Activated gamma-delta T cell (primary cell): ENCODE data around the gene MYH16.
"Not testable (repeated sequence)": the region's sequence is repeated elsewhere in the genome, so short reads cannot be mapped to it uniquely, and the experiment has no call there.

Experiments used
- DNase-seq: peaks from one replicate; lab custom pipeline; 2025; lab: John Stamatoyannopoulos, UW

Gene MYH16

DNA sequence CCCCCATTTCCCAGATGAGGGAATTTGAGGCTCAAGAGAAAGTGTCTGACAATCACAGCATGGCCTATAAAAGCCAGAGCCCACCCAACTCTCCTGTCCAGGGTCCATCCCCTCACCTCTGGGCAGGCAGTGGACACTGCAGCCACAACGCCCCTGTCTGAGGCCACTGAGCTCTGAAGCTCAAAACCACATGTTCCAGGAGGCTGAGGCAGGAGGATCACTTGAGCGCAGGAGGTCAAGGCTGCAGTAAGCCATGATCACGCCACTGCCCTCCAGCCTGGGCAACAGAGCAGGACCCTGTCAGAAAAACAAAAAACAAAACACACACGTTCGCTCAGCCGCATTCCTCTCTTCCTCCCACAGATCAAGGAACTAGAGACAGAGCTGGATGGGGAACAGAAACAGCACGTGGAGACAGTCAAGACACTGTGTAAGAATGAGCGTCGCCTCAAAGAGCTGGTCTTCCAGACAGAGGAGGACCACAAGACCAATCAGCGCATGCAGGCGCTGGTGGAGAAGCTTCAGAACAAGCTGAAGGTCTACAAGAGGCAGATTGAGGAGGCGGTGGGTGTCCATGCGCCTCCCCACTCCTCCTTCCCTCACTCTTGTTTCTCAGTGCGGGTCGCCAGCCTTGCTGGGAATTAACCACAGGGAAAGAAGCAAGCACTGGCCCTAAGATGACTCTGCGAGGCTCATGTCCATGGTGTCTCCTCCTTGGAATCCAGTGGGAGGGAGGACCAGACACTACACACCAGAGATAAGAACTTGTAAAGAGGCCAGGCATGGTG is 33.0 kb downstream of the MYH16 start:
- no peak for DNase-seq

DNA sequence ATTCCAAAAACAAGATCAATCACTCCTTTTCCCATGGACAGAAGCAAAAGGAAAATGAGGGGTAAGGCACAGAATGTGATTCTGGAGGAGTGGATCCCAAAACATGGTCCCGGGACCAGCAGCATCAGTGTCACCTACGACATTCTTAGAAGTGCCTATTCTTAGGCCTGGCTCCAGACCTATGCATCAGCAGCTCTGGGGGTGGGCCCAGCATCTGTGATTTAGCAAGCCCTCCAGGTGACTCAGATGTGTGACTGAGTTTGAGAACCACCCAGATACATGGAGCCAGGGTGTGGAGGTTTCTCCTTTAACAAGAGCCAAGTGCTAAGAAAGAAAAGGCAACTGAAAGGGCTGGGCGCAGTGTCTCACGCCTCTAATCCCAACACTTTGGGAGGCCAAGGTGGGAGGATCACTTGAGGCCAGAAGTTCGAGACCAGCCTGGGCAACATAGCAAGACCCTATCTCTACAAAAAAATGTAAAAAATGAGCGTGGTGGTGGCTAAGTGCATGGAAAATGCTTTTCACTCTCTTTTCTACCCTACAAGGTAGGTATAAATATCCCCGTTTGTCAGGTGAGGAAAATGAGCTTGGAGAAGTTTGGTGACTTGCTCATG is 35.9 kb downstream of the MYH16 start:
- no peak for DNase-seq

DNA sequence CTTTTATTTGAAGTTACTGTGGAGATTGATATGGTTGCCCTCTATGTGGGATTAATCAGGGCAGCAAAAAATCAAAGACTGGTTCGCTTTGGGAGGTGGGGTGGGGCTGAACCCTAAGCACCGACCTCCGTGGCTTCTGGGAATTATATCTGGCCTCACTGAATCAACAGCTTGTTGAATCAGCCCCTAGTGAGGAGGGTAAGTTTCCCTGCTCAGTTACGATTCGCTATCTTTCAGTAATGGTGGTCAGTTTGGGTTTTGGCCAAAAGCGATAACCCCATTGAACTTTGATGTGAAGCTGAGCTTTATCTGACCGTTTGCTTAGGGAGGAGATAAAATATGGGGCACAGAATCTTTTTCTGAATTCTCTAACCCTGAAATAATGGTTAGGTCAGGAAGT is 36.5 kb downstream of the MYH16 start:
- no peak for DNase-seq

GRCh38 chr7:99310004-99310403 is 37.4 kb downstream of the MYH16 start:
- DNase-seq = no peak

GRCh38 chr7:99311702-99312101 is 39.1 kb downstream of the MYH16 start:
- no peak for DNase-seq

DNA sequence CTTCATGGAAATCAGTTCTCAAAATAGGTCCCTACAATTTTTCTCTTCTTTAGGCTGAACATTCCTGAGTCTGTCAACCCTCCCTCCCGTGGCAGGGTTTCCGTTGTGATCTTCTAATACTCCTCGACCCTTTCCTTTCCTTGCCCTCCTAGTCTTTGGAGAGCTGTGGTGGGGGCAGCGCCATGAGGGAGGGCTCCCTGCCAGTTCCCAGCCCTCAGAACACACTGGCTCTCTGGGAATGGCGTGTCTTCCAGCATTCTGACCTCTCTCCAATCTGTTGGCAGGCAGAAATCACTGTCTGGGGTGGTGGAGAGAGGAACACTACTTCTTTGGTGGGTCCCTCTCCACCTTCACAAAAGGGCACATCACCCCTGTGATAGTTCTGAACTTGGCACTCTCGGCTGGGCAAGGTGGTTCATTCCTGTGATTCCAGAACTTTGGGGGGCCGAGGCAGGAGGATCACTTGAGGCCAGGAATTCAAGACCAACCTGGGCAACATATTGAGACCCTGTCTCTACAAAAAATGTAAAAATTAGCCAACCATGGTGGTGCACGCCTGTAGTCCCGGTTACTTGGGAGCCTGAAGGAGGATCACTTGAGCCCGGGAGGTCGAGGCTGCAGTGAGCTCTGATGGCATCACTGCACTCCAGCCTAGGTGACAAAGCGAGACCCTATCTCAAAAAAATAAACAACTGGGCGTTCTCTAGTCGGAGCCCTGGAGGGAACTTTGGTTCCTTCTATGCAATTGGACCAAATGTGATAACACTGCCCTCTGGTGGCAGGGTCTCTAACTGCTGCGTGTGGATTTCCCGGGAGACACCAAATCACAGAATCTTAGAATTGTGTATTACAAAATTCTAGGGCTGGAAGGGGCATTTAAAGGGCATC is 39.9 kb downstream of the MYH16 start:
- DNase-seq = no peak

- no peak for DNase-seq
Observed at GRCh38 chr7:99313204-99313573, 40.5 kb downstream of the MYH16 start.

GRCh38 chr7:99314504-99314903 is 41.9 kb downstream of the MYH16 start:
- DNase-seq = no peak

- DNase-seq = no peak
Observed at GRCh38 chr7:99320371-99320770, 47.7 kb downstream of the MYH16 start.

GRCh38 chr7:99322659-99323058 is 50.0 kb downstream of the MYH16 start:
- DNase-seq = not testable (repeated sequence)

DNA sequence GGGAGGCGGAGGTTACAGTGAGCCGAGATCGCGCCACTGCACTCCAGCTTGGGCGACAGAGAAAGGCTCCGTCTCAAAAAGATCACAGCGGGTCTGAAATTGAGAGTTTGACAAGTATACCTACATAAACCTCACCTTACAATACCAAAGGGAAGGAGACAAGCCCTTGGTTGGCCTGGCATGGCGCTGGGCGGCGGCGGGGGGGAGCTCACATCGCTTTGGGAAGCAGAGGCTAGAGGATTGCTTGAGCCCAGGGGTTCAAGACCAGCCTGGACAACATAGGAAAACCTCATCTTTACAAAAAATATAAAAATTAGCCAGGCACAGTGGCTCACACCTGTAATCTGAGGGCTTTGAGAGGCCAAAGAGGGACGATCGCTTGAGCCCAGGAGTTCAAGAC is 51.9 kb downstream of the MYH16 start:
- DNase-seq = no peak

- no peak for DNase-seq
Observed at GRCh38 chr7:99325001-99325493, 52.4 kb downstream of the MYH16 start.

DNA sequence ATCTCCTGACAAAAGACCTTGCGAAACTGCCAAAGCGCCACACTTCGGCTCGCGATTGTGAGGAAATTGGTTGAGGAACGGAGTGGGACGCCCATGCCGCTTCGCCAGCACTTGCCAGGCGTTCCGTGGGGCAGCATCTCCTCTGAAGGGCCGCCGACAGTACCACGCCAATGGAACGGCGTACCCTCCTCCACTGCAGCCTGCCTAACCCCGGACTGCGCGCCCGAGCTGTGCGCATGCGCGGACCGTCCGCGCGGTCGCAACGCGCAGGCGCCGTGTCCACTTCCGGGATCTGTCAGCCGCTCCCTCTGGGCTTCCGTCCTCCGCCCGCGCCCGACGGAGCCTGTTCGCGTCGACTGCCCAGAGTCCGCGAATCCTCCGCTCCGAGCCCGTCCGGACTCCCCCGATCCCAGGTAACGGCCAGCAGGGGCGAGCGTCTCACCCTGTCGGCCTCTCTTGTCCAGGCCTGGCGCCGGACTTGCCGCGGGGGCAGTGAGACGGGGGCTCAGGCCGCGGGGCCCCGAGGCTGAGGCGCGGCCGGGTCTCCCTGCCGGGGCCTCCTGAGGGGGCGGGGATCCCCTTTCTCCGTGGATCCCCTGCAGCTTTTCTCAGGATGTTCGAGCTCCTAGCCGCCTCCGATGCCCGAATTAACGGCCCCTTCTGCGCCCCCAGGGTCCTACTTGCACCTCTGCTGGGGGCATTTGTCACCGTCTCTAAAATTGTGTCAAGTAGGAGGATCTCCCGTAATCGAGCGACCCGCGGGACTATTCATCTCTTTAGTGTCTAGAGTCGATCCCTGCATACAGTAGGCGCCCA is 53.2 kb downstream of the MYH16 start, which contains the start of gene ARPC1A:
Gene ARPC1A (plus strand): TSS at position 307 of the 816 bp plus-strand sequence. CDS start 7,456 bp downstream, outside the sequence.
- DNase-seq = peak; percentile 87

- no peak for DNase-seq
Observed at GRCh38 chr7:99326408-99326782, 53.8 kb downstream of the MYH16 start.

- not testable (repeated sequence) for DNase-seq
Observed at GRCh38 chr7:99330314-99330961, 57.8 kb downstream of the MYH16 start.

GRCh38 chr7:99331002-99331401 is 58.4 kb downstream of the MYH16 start:
- no peak for DNase-seq

DNA sequence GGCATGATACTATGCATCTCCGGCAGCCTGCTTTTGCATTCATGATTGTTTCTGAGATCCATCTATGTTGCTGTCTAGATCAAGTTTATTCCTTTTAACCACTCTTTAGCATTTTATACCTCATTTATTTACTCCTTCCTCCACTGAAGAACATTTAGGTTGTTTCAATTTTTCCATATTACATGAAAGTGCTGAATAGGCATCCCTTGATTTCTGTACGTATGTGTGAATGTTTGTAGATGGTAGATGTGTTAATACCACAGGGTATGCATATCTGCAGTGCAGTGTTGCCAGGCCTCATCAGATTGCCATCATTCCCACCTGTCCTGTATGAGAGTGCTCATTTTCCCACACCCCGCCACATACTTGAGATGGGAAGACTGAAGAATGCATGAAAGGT is 67.0 kb downstream of the MYH16 start:
- no peak for DNase-seq

DNA sequence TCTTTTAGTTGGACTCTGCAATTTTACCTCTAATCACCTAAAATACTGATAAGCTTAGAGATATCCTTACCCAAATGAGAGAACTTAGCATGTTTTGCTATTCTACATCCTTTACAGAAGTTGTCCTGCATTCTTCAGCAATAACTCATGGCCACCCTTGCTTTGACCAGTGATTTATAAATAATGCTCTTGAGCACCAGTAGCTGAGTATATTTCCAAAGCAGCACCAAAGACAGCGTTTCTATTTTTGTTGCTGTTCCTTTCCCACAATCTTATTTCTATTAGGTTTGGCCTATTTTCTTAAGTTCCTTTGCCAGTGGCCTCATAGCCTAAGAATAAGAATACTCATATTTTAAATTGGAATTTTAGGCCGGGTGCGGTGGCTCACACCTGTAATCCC is 68.0 kb downstream of the MYH16 start:
- DNase-seq = no peak

DNA sequence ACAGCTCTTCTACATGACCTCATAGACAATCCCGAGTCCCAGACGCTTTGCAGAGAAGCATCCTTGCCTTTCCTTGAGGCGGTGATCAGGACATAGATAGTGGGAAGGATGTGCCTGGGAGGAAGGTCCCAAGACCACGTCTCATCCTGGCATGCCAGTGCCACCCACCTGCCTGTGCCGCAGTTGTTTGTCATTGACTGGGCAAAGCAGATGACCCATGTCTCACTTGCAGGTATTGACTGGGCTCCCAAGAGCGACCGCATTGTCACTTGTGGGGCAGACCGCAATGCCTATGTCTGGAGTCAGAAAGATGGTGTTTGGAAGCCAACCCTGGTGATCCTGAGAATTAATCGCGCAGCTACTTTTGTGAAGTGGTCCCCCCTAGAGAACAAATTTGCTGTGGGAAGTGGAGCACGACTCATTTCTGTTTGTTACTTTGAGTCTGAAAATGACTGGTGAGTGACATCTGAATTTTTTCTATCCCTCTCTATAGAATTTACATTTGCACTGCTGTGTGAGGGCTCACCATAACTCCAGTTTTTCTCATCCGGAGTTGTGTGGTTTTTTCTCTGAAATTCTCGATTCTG is 71.5 kb downstream of the MYH16 start:
- no peak for DNase-seq

- DNase-seq = not testable (repeated sequence)
Observed at GRCh38 chr7:99350641-99351040, 78.0 kb downstream of the MYH16 start.

DNA sequence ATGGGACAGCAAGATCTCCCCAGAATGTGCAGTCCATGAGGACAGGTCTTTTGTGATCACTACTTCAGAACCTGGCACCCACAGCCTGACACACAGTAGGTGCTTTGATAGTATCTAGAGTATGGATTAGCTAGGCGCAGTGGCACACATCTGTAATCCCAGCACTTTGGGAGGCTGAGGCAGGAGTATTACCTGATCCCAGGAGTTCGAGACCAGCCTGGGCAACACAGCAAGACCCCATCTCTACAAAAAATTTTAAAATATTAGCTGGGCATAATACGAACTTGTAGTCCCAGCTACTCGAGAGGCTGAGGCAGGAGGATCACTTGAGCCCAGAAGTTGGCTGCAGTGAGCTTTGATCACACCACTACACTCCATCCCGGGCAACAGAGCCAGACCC is 79.6 kb downstream of the MYH16 start:
- DNase-seq = no peak
